GM21381 (cell line): ENCODE results near the gene GJC1.
"Not testable (repeated sequence)": the region's sequence is repeated elsewhere in the genome, so short reads cannot be mapped to it uniquely, and the experiment has no call there.

ENCODE experiments used
- ATAC-seq: cut with Tn5 transposase; IDR thresholded peaks from one replicate; pipeline ENCODE4 v1.9.1; 2021; ENCODE audit warnings: mild to moderate bottlenecking, moderate library complexity; ENCODE audit not compliant: unreplicated experiment

Gene GJC1

DNA sequence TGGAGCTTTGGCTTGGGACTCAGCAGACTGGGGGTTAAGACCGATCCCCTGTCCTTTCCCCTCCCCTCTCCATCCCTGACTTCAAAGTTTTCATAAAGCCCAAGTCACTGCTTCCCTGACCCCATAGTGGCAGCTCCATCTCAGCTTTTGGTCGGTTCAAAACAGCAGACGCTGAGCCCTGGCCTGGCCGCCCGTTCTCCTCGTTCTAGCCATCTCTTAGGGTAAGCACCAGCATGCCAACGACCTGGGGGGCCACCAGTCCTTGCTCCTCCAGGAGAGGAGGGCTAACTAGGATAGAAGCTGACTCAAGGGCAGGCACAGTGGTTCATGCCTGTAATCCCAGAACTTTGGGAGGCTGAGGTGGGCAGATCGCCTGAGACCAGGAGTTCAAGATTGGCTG lies 16.1 kb upstream of the GJC1 start:
- no peak for ATAC-seq

DNA sequence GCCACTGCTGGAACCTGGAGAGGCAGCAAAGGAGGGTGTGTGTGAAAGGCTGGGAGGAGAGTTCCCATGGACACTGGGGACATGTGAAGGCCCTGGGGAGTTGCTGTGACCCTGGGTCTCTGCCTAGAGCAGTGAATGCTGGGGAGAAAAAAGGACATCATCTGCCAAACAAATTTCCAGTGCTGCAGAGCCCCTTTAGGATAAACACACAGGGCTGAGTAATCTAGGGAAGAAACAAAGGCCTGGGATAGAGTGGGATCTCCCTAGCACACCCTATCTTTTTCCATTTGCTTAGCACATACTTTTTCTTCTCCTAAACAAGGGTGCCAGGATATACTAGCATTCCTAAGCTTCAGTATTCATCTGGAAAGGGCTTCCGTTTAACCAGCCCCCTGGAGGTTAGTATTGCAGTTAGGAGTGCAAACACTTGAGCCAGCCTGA lies 14.3 kb upstream of the GJC1 start:
- no peak for ATAC-seq

DNA sequence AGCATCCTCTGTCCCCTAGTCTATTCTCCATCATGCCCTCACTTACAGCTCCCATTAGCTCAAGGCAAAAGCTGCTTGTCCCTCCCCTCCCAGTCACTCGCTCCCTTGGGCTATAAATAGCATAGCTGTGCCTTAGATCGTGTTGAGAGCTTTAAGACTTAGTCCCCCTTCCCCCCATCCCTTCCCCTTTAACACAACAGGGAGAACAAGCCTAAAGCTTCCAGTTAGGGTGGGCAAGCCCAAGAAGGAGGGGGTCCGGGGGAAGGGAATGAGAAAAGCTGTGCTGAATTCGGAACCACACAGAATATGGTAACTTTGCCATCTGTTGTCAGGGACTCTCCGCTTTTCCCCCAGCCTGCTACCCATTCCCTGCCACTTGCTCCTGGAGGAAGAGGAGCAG lies 12.7 kb upstream of the GJC1 start:
- no peak for ATAC-seq

DNA sequence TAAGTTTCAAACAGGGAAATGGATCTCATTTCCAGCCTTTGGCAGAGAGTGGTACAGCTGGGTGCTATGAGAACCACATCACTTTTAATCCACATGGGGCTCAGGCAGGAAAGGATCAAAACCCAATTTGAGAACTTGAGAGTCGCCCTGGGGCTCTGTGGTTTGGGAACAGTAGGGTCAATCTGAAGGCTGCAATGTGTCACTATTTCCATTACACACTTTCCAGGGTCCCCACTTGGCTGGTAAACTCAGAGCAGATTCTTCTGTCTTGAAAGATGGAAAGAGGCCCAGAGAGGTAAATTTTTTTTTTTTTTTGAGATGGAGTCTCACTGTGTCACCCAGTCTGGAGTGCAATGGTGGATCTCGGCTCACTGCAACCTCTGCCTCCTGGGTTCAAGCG lies 10.8 kb upstream of the GJC1 start:
- no peak for ATAC-seq

DNA sequence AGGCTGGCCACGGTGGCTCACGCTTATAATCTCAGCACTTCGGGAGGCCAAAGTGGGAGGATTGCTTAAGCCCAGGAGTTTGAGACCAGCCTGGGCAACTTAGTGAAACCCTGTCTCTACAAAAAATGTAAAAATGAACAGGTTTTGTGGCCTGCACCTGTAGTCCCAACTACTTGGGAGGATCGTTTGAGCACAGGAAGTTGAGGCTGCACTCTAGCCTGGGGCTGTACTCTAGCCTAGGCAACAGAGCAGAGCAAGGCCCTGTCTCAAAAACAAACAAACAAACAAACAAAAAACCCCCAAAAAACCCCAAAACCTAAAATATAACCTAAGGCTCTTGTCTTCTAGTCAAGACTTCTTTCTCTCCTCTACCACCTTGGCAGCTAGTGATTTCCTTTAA lies 10.2 kb upstream of the GJC1 start:
- ATAC-seq, result no peak

DNA sequence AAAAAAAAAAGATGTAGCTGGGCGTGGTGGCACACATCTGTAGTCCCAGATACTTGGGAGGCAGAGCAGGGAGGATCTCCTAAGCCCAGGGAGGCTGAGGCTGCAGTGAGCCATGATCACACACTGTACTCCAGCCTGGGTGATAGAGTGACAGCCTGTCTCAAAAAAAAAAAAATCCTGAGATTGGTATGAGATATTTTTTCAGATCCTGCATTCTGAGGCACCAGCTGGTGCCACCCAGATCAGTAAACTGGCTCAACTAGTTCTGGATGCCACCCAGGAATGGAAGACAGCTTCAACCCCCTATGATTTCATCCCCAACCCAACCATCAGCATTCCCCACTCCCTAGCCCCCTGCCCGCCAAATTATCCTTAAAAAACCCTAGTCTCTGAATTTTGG lies 7.1 kb upstream of the GJC1 start:
- ATAC-seq, result no peak

DNA sequence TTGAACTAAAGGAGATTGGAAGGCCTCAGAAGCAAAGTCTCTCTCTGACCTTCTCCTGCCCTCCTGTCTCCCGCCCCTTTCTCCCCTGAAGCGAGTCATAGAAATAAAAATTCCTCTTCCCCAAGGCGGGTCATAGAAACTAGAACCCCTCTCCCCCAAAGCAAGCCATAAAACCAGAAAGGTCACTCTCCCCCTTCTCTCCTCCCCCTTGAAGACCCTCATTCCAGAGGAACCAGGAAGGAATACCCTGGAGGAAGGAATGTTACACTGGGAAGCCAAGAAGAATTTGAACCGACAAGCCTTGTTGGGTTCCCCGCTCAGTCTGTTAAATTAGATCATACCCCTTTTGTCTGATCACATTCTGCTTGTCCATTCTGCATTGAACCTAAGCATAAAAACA lies 2.7 kb upstream of the GJC1 start:
- no peak for ATAC-seq

DNA sequence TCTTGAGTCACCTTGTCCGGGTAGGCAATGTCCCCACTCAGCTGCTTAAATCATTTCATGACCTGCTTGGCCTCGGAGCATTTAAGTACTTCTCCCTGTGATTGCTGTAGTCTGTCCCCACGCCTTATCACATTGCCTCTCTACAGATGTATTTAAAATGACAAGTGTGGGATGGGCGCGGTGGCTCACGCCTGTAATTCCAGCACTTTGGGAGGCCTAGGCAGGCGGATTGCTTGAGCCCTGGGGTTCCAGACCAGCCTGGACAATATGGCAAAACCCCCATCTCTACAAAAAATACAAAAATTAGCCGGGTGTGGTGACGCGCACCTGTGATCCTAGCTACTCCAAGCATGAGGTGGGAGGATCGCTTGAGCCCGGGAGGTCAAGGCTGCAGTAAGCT lies 1.3 kb upstream of the GJC1 start:
- no peak for ATAC-seq

DNA sequence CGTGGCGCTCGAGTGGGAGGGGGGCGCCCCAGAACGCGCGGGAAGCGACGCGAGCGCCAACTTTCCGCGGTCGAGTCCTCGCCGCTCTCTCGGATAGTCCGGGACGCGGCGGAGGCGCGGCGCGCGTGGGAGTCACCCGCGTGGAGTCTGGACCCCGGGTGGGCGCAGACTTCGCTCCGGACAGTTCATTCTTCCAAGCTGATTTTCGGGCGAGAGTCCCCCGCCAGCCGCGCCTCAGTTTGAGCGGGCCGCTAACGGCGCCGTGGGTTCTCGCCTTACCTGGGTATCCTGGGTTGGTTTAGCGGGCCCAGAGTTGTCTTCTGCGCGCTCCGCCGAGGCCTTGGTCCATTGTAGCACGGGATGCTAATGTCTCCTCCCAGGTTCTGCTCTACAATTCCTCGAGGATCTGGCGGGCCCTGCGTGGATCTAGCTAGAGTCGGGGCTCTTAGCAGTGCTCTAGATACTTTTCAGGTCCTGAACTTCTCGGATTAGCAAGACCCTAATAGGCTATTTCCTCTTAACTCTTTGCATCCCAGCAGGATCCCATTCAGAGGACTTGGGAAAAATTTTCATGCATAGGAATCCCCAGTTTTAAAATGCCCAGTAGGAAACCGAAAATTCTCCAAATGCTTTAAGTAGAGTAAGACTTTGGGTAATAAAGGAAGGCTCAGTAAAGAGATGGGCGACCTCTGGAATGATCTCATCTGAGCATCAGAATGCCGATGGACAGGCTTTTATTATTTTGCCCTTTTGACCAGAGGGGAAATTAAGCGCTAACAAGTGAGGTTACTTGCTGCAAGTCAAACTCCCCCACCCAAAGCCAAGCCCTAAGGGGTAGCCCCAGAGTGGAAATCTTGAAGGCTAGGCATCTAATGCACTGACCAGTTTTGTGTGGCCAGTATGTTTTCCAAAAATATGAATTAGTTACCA lies 537 bp upstream of the GJC1 start:
- ATAC-seq, result no peak

DNA sequence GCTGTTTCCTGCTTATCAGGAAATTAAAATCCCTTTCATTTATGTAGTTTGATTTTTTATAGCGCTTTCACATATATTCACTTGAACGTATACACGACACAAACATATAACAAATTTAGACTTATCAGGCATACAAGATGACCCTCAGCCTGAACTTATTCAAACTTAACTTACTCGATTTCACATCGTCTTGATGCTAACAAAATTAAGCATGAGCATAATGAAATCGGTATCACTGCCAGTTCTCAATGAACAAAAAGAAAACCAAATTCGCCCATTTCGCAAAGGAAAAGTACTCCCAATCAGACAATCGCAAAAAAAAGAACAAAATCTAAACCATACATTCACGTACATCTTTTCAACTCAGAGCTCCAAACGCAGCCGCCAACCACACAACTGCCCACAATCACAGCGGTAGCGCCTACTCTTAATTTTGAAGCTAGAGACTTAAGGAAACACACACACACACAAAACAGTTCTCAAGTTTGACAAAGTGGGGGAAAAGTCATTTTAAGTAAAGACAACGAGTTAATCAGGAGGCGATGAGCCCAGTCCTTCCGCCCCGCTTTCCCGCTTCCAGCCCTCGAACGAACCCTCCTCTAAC lies 1.1 kb downstream of the GJC1 start:
- no peak for ATAC-seq

DNA sequence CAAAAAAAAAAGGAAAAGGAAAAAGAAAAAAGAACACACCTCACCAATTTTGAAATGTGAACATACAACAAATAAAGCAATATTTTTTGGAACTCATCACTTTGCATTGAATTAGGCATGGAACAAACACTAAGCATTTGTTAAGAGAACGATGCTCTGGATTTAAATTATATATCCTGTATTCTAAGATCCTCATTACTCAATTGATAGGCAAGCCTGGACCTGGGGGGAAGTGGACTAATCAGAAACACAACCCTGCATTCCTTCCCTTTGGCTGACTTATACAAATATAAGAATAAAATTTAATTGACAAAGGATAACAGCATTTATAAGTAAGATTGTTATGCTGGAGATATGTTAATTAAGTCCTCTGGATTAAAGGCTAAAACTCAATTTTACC lies 2.2 kb downstream of the GJC1 start:
- no peak for ATAC-seq

DNA sequence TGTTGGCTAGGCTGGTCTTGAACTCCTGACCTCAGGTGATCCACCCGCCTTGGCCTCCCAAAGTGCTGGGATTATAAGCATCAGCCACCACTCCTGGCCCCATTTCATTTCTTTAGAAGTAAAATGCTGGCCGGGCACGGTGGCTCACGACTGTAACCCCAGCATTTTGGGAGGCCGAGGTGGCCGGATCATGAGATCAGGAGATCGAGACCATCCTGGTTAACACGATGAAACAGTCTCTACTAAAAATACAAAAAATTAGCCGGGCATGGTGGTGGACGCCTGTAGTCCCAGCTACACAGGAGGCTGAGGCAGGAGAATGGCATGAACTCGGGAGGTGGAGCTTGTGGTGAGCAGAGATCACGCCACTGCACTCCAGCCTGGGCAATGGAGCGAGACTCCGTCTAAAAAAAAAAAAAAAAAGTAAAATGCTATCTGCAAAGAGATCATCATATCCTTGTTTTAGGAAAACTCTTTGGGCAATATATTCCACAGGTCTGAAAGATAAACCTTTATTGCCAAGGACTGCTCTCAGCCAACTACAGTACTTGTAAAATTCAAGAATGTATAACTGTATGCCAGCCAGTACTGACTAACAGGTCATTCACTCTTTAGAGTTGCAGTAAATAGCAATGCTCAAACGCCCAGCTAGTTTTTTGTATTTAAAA lies 3.8 kb downstream of the GJC1 start:
- no peak for ATAC-seq

DNA sequence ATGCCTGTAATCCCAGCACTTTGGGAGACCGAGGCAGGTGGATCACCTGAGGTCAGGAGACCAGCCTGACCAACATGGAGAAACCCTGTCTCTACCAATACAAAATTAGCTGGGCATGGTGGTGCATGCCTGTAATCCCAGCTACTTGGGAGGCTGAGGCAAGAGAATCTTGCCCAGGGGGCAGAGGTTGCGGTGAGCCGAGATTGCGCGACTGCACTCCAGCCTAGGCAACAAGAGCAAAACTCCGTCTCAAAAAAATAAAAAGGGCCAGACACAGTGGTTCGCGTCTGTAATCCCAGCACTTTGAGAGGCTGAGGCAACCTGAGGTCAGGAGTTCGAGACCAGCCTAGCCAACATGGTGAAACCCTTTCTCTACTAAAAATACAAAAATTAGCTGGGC lies 4.9 kb downstream of the GJC1 start:
- ATAC-seq, result not testable (repeated sequence)

DNA sequence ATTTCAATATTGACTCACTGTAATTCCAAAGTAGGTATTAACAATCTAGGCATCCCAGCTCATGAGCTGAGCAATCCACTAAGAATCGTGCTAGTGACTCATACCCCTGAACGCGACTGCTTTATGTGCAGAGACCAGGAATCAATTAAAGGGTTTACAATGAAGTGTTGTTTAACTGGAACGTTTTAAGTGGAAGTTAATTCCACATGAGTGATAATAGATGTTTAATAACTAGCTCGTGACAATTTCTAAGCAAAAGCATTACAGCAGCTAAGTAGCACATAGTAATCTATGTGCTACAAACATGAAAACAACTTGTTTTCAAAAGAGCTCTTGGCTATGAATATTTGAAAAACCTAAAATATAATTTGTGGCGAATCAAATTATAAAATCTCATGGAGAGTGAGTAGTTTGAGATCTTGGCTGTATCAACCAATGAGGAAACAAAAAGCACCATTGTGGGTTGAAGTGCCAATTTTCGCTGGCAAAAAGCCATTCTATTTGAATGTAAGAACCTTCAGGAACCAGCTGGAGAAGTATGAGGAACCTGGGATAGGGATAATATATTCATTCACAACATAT lies 9.4 kb downstream of the GJC1 start:
- ATAC-seq, result no peak

DNA sequence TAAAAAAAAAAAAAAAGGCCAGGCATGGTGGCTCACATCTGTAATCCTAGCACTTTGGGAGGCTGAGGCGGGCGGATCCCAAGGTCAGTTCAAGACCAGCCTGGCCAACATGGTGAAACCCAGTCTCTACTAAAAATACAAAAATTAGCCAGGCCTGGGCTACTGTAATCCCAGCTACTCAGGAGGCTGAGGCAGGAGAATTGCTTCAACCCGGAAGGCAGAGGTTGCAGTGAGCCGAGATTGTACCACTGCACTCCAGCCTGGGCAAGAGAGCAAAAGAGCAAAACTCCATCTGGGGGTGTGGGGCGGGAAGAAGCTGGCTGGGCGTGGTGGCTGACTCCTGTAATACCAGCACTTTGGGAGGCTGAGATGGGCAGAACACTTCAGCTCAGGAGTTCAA lies 11.6 kb downstream of the GJC1 start:
- not testable (repeated sequence) for ATAC-seq

DNA sequence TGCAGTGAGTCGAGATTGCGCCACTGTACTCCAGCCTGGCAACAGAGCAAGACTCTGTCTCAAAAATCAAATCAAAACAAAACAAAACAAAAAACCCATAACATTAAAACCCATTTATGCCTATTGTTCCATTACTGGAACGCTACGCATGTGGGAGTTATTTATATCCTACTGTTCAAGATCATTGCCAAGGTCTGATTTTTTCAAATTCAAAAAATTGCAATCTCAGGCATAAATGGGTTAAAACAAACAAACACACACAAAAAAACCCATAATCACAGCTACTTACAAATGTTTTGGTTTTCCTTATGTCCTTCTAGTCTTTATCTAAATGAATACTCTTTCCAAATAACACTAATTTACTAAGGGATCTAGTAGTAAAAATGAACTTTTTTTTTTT lies 17.8 kb downstream of the GJC1 start:
- no peak for ATAC-seq

DNA sequence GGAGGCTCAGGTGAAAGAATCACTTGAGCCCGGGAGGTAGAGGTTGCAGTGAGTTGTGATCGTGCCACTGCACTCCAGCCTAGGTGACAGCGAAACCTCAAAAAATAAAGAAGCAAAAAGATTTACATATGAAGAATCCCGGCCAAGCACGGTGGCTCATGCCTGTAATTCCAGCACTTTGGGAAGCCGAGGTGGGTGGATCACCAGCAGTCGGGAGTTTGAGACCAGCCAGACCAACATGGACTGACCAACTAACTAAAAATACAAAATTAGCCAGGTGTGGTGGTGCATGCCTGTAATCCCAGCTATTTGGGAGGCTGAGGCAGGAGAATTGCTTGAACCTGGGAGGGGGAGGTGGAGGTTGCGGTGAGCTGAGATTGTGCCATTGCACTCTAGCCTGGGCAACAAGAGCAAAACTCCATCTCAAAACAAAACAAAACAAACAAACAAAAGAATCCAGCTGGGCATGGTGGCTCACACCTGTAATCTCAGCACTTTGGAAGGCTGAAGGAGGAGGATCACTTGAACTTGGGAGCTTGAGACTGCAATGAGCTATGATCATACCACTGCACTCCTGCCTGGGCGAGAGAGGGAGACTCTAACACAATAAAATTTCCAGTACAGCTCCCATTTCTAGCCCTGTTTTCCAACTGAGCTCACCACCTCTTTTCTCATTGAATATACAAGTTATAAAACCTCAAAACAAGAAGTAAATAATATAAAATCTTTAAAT lies 21.3 kb downstream of the GJC1 start:
- ATAC-seq, result not testable (repeated sequence)

DNA sequence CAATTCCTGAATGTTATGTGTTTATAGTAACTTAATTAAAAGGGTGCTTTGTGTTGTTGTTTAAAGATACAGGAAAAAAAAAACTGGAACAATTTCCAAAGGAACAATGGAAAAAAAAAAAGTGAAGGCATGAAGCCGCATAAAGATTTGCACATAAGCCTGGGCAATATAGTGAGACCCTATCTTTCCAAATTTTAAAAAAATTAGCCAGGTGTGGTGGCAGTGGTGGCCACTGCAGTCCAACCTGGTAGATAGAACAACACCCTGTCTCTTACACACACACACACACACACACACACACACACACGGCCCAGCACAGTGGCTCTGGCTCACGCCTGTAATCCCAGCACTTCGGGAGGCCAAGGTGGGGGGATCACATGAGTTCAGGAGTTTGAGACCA lies 21.9 kb downstream of the GJC1 start:
- ATAC-seq, result no peak

DNA sequence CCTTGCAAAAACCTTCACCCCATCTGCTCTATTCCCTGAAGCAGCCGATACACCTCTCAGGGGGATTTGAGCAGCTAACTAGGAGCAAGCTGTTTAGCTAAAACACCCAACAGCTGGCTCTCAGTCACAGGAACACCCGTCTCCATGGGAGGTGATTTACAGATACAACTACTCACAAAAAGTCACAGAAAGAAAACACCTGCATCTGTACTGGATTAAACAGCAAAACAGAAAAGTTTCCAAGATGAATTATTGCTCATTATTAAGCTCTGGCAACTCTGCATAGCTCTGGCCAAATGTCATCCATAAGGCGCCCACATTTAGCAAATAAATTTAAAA lies 22.3 kb downstream of the GJC1 start:
- ATAC-seq, result no peak

DNA sequence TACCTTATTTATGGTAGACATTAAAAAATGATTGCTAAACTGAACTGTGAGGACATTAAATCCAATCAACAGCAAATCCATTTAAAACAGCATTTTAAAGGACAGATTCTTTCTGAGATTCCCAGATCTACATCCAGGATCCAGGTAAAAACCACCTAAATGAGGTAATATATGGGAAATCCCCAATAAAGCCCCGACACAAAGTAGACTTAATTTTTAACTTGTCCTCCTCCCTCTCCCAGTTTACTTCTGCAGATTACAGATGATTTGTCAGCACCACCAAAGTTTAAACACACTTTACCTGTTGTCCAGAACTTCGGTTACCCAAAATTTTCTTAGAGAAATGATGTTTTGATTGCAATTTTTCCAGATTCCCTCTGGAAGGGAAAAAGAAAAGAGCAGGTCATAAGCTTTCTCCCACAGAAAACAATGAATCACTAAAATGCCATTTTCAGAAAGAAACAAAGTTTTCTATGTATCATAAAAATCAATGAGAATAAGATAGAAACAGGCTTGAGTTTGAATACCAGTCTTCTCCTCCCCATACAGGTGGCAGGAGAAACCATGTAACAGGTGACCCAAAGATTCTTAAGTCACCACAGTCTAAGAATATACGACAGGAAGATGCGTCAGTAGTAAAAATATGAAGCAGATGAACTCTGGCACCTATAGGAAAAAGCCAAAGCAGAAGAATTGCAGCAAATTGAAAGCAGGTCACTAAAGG lies 22.8 kb downstream of the GJC1 start:
- no peak for ATAC-seq
